Erythroblast (primary cell): Measurements from ENCODE around the gene EHMT1.

Experiments
- GATA1 ChIP-seq: IDR thresholded peaks from 2 replicates; pipeline ENCODE4 v1.6.1; 2011; ENCODE audit warnings: low read depth, mild to moderate bottlenecking, control low read depth, low read length, moderate library complexity
- POLR2A ChIP-seq: IDR thresholded peaks from 2 replicates; pipeline ENCODE4 v1.6.1; 2011; ENCODE audit warnings: mild to moderate bottlenecking, low read length

- TF ChIP-seq POLR2A (no peak), GATA1 (no peak)
These were observed 35.5 kb upstream of the EHMT1 start for GRCh38 chr9:137583347-137583746.
